ENCODE results near the gene RBMS1.

Gene RBMS1

GRCh38 chr2:160375037-160375436 is 118.6 kb downstream of the RBMS1 start:
- Histone ChIP-seq H3K27me3 (ENCODE audit: insufficient read depth, poor library complexity, severe bottlenecking) (no peaks in the 10 kb centered on the region), H3K4me3 (replicated peaks; ENCODE audit: insufficient read depth, low read length) (no peak overlapping the region), H3K27ac (replicated peaks) (no peak overlapping the region)
- TF ChIP-seq GABPA (IDR thresholded peaks at IDR 0.05; ENCODE audit: low read depth), result no peak
- TF ChIP-seq CTCF (IDR thresholded peaks at IDR 0.05; ENCODE audit: insufficient read depth, low read length), result no peak
- TF ChIP-seq SPI1 (IDR thresholded peaks at IDR 0.05; ENCODE audit: borderline replicate concordance, low read depth), result no peak
- TF ChIP-seq POLR2AphosphoS5 (IDR thresholded peaks at IDR 0.05; ENCODE audit: low read depth), result no peak
- TF ChIP-seq REST (IDR thresholded peaks at IDR 0.05; ENCODE audit: insufficient replicate concordance, low read depth), result peak; percentile 20
- no peak for DNase-seq (ENCODE audit: low read depth in 1 of 2, low spot score in 1 of 2)

GRCh38 chr2:160373666-160374065 is 119.9 kb downstream of the RBMS1 start:
- H3K27me3 ChIP-seq (ENCODE audit: insufficient read depth, poor library complexity, severe bottlenecking), result no peaks in the 10 kb centered on the region
- TF ChIP-seq POLR2AphosphoS5 (IDR thresholded peaks at IDR 0.05; ENCODE audit: low read depth) (no peak), CTCF (IDR thresholded peaks at IDR 0.05; ENCODE audit: insufficient read depth, low read length) (no peak), SPI1 (IDR thresholded peaks at IDR 0.05; ENCODE audit: borderline replicate concordance, low read depth) (no peak), GABPA (IDR thresholded peaks at IDR 0.05; ENCODE audit: low read depth) (no peak), REST (IDR thresholded peaks at IDR 0.05; ENCODE audit: insufficient replicate concordance, low read depth) (no peak)
- DNase-seq (ENCODE audit: low read depth in 1 of 2, low spot score in 1 of 2), result no peak
- no peak overlapping the region for H3K27ac ChIP-seq (replicated peaks)
- no peak overlapping the region for H3K4me3 ChIP-seq (replicated peaks; ENCODE audit: insufficient read depth, low read length)

GRCh38 chr2:160373263-160373662 is 120.3 kb downstream of the RBMS1 start:
- H3K27ac ChIP-seq (replicated peaks), result no peak overlapping the region

More at GRCh38 chr2:160373263-160373662, 120.3 kb downstream of the RBMS1 start:
- no peaks in the 10 kb centered on the region for H3K27me3 ChIP-seq (ENCODE audit: insufficient read depth, poor library complexity, severe bottlenecking)
- DNase-seq (ENCODE audit: low read depth in 1 of 2, low spot score in 1 of 2), result no peak
- H3K4me3 ChIP-seq (replicated peaks; ENCODE audit: insufficient read depth, low read length), result no peak overlapping the region
- TF ChIP-seq POLR2AphosphoS5 (IDR thresholded peaks at IDR 0.05; ENCODE audit: low read depth) (no peak), REST (IDR thresholded peaks at IDR 0.05; ENCODE audit: insufficient replicate concordance, low read depth) (no peak), GABPA (IDR thresholded peaks at IDR 0.05; ENCODE audit: low read depth) (no peak), CTCF (IDR thresholded peaks at IDR 0.05; ENCODE audit: insufficient read depth, low read length) (no peak), SPI1 (IDR thresholded peaks at IDR 0.05; ENCODE audit: borderline replicate concordance, low read depth) (no peak)

All from HL-60 (cell line).